Hepatocyte (in vitro differentiated cells): ENCODE measurements around the gene FAM78A. TPM values are rescaled to one million over a fixed set of nuclear protein-coding genes. Genes with fewer than 3 reads are reported as not detected.

Experiments used
- DNase-seq: peaks from one replicate; pipeline ENCODE4 v3.0.0-alpha.2; 2016; ENCODE audit warnings: low spot score
- H2AFZ ChIP-seq: fragments of 200-600 bp; sonication (generic); 2 replicates; pipeline ENCODE4 v1.6.0; 2016; ENCODE audit warnings: antibody characterized with exemption, mild to moderate bottlenecking
- H3K27ac ChIP-seq: fragments of 200-600 bp; sonication (generic); 2 replicates; pipeline ENCODE4 v1.5.1; 2016; ENCODE audit warnings: mild to moderate bottlenecking
- H3K27me3 ChIP-seq: fragments of 200-600 bp; sonication (generic); 2 replicates; pipeline ENCODE4 v1.6.1; 2016
- H3K36me3 ChIP-seq: fragments of 200-600 bp; sonication (generic); replicated peaks from 2 replicates; pipeline ENCODE4 v1.5.1; 2016; ENCODE audit warnings: low read depth; ENCODE audit not compliant: insufficient read depth
- H3K4me1 ChIP-seq: fragments of 200-600 bp; sonication (generic); 2 replicates; pipeline ENCODE4 v1.5.1; 2016; ENCODE audit warnings: mild to moderate bottlenecking, moderate library complexity; ENCODE audit not compliant: insufficient read depth
- H3K4me2 ChIP-seq: fragments of 200-600 bp; sonication (generic); 2 replicates; pipeline ENCODE4 v1.6.0; 2016
- H3K4me3 ChIP-seq: fragments of 200-600 bp; sonication (generic); 2 replicates; pipeline ENCODE4 v1.5.1; 2016; ENCODE audit warnings: mild to moderate bottlenecking
- H3K79me2 ChIP-seq: fragments of 200-600 bp; sonication (generic); 2 replicates; pipeline ENCODE4 v1.6.0; 2017; ENCODE audit warnings: mild to moderate bottlenecking
- H3K9me2 ChIP-seq: fragments of 200-600 bp; sonication (generic); replicated peaks from 2 replicates; pipeline ENCODE4 v1.6.0; 2017; ENCODE audit warnings: mild to moderate bottlenecking; ENCODE audit not compliant: insufficient read depth
- H3K9me3 ChIP-seq: fragments of 200-600 bp; sonication (generic); 2 replicates; pipeline ENCODE4 v1.5.1; 2016; ENCODE audit warnings: low read depth, mild to moderate bottlenecking
- H4K20me1 ChIP-seq: fragments of 200-600 bp; sonication (generic); 2 replicates; pipeline ENCODE4 v1.6.0; 2016; ENCODE audit warnings: mild to moderate bottlenecking; ENCODE audit not compliant: insufficient read depth, poor library complexity, severe bottlenecking
- EZH2 ChIP-seq: fragments of 200-600 bp; sonication (generic); IDR thresholded peaks from 2 replicates; pipeline ENCODE4 v1.6.1; 2016; ENCODE audit warnings: antibody characterized with exemption, mild to moderate bottlenecking, borderline replicate concordance
- EZH2phosphoT487 ChIP-seq: fragments of 200-600 bp; sonication (generic); IDR thresholded peaks from one replicate; pipeline ENCODE4 v1.6.1; 2018; ENCODE audit warnings: antibody characterized with exemption, mild to moderate bottlenecking, low read depth, moderate library complexity; ENCODE audit not compliant: unreplicated experiment, severe bottlenecking
- WGBS: methylation state at CpG from one replicate; pipeline ENCODE4 v1.1.6; 2016; ENCODE audit warnings: low lambda C conversion rate; ENCODE audit errors: missing lambda C conversion rate; 5-methylcytosine and 5-hydroxymethylcytosine counted together
- polyA plus RNA-seq: library from polyadenylated mRNA; unstranded; fragments of >200 nt; fragmentation: Nextera tagmentation; extraction: Ambion mirVana; gene quantifications from 2 replicates; pipeline ENCODE4 v1.2.1, GENCODE V29; 2016
- total RNA-seq: library from RNA; depleted of rRNA; stranded (reverse); fragments of >200 nt; gene quantifications from 2 replicates; pipeline ENCODE4 v1.2.3, GENCODE V29; 2014
- TF ChIP-seq, protein P1 (sequence below): fragments of 200-600 bp; sonication (generic); IDR thresholded peaks from 2 replicates; pipeline ENCODE4 v1.5.1; 2016; ENCODE audit warnings: antibody characterized with exemption, mild to moderate bottlenecking; ENCODE audit not compliant: poor library complexity

The FAM78A gene
- total and polyA plus RNA-seq, 2 experiments from 2014 or later: 0.27 TPM; not detected in 1

DNA sequence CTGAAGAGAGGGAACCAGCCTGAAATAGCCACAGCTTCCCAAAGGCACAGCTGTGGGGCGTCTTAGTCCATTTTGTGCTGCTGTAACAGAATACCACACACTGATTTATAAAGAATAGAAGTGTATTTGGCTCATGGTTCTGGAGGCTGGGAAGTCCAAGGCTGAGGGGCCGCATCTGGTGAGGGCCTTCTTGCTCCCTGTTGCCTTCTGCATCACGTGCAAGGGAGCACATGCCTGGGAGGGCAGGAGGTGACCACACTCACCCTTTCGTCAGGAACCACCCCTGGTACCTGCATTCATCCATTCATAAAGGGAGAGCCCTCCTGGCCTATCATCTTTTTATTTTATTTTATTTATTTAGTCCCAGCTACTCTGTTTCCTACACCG lies 23.6 kb upstream of the FAM78A start:
- H3K4me1 ChIP-seq: no peaks in the 10 kb centered on the region

DNA sequence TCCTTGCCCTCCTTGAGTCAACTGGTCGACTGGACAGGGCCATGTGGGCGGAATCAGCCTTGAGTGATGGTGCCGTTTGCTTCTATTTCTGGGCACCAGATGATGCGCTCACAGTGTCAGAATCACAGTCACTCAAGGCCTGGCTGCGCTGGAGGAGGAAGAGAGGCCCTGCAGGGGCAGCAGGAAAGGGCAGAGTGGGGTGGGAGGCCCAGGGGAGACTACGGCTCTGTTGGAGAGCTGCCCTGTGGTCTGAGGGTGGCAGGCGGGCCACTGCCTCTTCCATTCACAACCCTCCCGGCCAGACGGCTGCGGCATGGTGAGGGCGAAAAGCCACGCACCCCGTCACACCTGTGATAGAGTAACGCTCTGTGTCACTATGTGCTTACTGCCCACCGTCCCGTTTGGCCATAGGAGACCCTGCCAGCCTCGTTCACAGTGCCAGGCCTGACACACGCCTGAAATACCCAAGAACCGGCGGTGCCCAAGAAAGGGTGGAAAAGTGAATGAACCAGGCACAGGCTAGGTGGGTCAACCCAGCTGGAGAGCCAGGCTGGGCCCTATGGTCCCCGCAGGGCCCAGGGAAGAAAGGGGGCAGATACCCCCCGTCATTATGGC lies 23.1 kb upstream of the FAM78A start:
- Histone ChIP-seq H3K79me2 (no peaks in the 10 kb centered on the region), H3K36me3 (no peaks in the 10 kb centered on the region), H3K27ac (no peak overlapping the region), H3K4me1 (no peaks in the 10 kb centered on the region), H3K4me3 (no peak overlapping the region), H3K9me2 (no peaks in the 10 kb centered on the region), H3K27me3 (no peaks in the 10 kb centered on the region), H4K20me1 (no peaks in the 10 kb centered on the region), H3K9me3 (no peaks in the 10 kb centered on the region), H3K4me2 (no peak overlapping the region), H2AFZ (no peak overlapping the region)
- 71% methylated on average over 21 of the region's 22 CpGs for WGBS
- TF ChIP-seq EZH2phosphoT487: no peak
- TF ChIP-seq EZH2: no peak
- TF ChIP-seq, protein P1, sequence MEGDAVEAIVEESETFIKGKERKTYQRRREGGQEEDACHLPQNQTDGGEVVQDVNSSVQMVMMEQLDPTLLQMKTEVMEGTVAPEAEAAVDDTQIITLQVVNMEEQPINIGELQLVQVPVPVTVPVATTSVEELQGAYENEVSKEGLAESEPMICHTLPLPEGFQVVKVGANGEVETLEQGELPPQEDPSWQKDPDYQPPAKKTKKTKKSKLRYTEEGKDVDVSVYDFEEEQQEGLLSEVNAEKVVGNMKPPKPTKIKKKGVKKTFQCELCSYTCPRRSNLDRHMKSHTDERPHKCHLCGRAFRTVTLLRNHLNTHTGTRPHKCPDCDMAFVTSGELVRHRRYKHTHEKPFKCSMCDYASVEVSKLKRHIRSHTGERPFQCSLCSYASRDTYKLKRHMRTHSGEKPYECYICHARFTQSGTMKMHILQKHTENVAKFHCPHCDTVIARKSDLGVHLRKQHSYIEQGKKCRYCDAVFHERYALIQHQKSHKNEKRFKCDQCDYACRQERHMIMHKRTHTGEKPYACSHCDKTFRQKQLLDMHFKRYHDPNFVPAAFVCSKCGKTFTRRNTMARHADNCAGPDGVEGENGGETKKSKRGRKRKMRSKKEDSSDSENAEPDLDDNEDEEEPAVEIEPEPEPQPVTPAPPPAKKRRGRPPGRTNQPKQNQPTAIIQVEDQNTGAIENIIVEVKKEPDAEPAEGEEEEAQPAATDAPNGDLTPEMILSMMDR: no peak
- DNase-seq: no peak

More for the DNA sequence above, 23.6 kb upstream of the FAM78A start:
- H3K4me2 ChIP-seq: no peak overlapping the region
- no peaks in the 10 kb centered on the region for H4K20me1 ChIP-seq
- no peak overlapping the region for H3K27ac ChIP-seq
- H3K9me3 ChIP-seq: no peaks in the 10 kb centered on the region
- H3K4me3 ChIP-seq: no peak overlapping the region
- 72% methylated on average over 5 of the region's 5 CpGs for WGBS
- TF ChIP-seq EZH2 (no peak), EZH2phosphoT487 (no peak)
- TF ChIP-seq, protein P1: no peak
- no peaks in the 10 kb centered on the region for H3K9me2 ChIP-seq
- H3K27me3 ChIP-seq: no peaks in the 10 kb centered on the region
- no peaks in the 10 kb centered on the region for H3K79me2 ChIP-seq
- no peaks in the 10 kb centered on the region for H3K36me3 ChIP-seq
- H2AFZ ChIP-seq: no peak overlapping the region
- no peak for DNase-seq

DNA sequence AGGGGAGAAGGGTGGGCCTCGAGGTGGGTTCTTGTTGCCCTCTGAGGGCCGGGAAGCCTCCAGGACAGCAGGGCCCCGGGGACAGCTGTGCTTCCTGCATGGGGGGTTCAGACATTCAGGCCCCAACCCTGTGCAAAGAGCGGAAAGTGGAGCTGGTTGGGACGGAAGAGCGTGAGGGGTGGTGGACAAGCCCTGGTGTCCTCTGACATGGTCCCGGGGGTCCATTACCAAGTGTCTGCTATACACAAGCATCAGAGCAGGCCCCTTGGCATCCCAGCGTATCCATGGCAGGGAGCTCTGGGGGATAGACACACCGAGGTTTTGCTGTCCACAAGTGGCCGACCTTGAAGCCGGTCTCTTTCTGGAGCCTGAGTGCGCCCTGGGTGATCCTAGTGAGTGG lies 22.5 kb upstream of the FAM78A start:
- Histone ChIP-seq H3K9me2 (no peaks in the 10 kb centered on the region), H3K4me1 (no peaks in the 10 kb centered on the region), H3K4me3 (no peak overlapping the region), H3K9me3 (no peaks in the 10 kb centered on the region), H2AFZ (no peak overlapping the region), H3K4me2 (no peak overlapping the region), H3K27me3 (no peaks in the 10 kb centered on the region), H3K27ac (no peak overlapping the region), H4K20me1 (no peaks in the 10 kb centered on the region), H3K79me2 (no peaks in the 10 kb centered on the region), H3K36me3 (no peaks in the 10 kb centered on the region)
- DNase-seq: no peak
- no peak for TF ChIP-seq EZH2
- TF ChIP-seq EZH2phosphoT487: no peak
- TF ChIP-seq, protein P1: no peak
- WGBS: 92% methylated on average over 12 of the region's 12 CpGs
